ENCODE results near the gene MLKL. TPM values are rescaled to one million over a fixed set of nuclear protein-coding genes. Genes with fewer than 3 reads are reported as not detected.

MLKL gene
- total RNA-seq, 4 donors from 2014 or later, result 1.2 to 4.6 (median 2.9) TPM

GRCh38 chr16:74738816-74739215 lies 38.2 kb upstream of the MLKL start:
- Histone ChIP-seq H3K27ac (no peak overlapping the region), H3K9me3 (no peaks in the 10 kb centered on the region), H3K27me3 (peaks cover 0 to 3% (median 3%) of the 10 kb centered on the region in 3 donors), H3K4me3 (no peak overlapping the region), H3K36me3 (no peaks in the 10 kb centered on the region), H3K4me1 (no peaks in the 10 kb centered on the region)
- DNase-seq (no peak), ATAC-seq (no peak)
- in situ Hi-C loops (cut with MboI; ENCODE audit: low sequenced_read_pairs in 4 of 4), result no loop called here
- intact Hi-C loops (cut with DNase I; ENCODE audit: low total_unique reads), result no loop called here
- TF ChIP-seq CTCF (IDR thresholded peaks at IDR 0.05 in 4 of 5, conservative IDR thresholded peaks at IDR 0.05 in 1 of 5) (no peak), POLR2A (IDR thresholded peaks at IDR 0.05) (no peak)

- no peak for TF ChIP-seq POLR2A (IDR thresholded peaks at IDR 0.05)
- TF ChIP-seq CTCF (IDR thresholded peaks at IDR 0.05 in 4 of 5, conservative IDR thresholded peaks at IDR 0.05 in 1 of 5), result no peak
- intact Hi-C loops (cut with DNase I; ENCODE audit: low total_unique reads), result no loop called here
- H3K36me3 ChIP-seq, result no peaks in the 10 kb centered on the region
- H3K27me3 ChIP-seq, result peaks cover 0 to 3% (median 0%) of the 10 kb centered on the region in 3 donors
- no peak overlapping the region for H3K27ac ChIP-seq
- no peak overlapping the region for H3K4me3 ChIP-seq
- no peaks in the 10 kb centered on the region for H3K9me3 ChIP-seq
- H3K4me1 ChIP-seq, result no peaks in the 10 kb centered on the region
- ATAC-seq, result no peak
- DNase-seq, result no peak
- in situ Hi-C loops (cut with MboI; ENCODE audit: low sequenced_read_pairs in 4 of 4), result no loop called here
These were observed 37.5 kb upstream of the MLKL start for GRCh38 chr16:74738113-74738541.

- peaks cover 0 to 3% (median 0%) of the 10 kb centered on the region in 3 donors for H3K27me3 ChIP-seq
- TF ChIP-seq CTCF (IDR thresholded peaks at IDR 0.05 in 4 of 5, conservative IDR thresholded peaks at IDR 0.05 in 1 of 5) (no peak), POLR2A (IDR thresholded peaks at IDR 0.05) (no peak)
- intact Hi-C loops (cut with DNase I; ENCODE audit: low total_unique reads) (no loop called here), in situ Hi-C loops (cut with MboI; ENCODE audit: low sequenced_read_pairs in 4 of 4) (no loop called here)
- no peaks in the 10 kb centered on the region for H3K4me1 ChIP-seq
- H3K4me3 ChIP-seq, result no peak overlapping the region
- no peaks in the 10 kb centered on the region for H3K9me3 ChIP-seq
- no peaks in the 10 kb centered on the region for H3K36me3 ChIP-seq
- no peak for ATAC-seq
- H3K27ac ChIP-seq, result no peak overlapping the region
- DNase-seq, result no peak
These were observed 36.9 kb upstream of the MLKL start for GRCh38 chr16:74737521-74737920.

- TF ChIP-seq POLR2A (IDR thresholded peaks at IDR 0.05), result no peak
- Histone ChIP-seq H3K36me3 (no peaks in the 10 kb centered on the region), H3K4me1 (no peaks in the 10 kb centered on the region), H3K27me3 (peaks cover 0 to 3% (median 0%) of the 10 kb centered on the region in 3 donors), H3K27ac (no peak overlapping the region), H3K9me3 (no peaks in the 10 kb centered on the region), H3K4me3 (no peak overlapping the region)
- no peak for ATAC-seq
- no peak for DNase-seq
- in situ Hi-C loops (cut with MboI; ENCODE audit: low sequenced_read_pairs in 4 of 4), result no loop called here
- intact Hi-C loops (cut with DNase I; ENCODE audit: low total_unique reads), result no loop called here
These were observed 36.0 kb upstream of the MLKL start for GRCh38 chr16:74736531-74737157.

- ATAC-seq (no peak), DNase-seq (no peak)
- Histone ChIP-seq H3K4me1 (no peaks in the 10 kb centered on the region), H3K27ac (no peak overlapping the region), H3K4me3 (no peak overlapping the region), H3K36me3 (no peaks in the 10 kb centered on the region), H3K27me3 (peaks cover 0 to 3% (median 0%) of the 10 kb centered on the region in 3 donors), H3K9me3 (no peaks in the 10 kb centered on the region)
- intact Hi-C loops (cut with DNase I; ENCODE audit: low total_unique reads), result no loop called here
- in situ Hi-C loops (cut with MboI; ENCODE audit: low sequenced_read_pairs in 4 of 4), result no loop called here
- no peak for TF ChIP-seq CTCF (IDR thresholded peaks at IDR 0.05 in 4 of 5, conservative IDR thresholded peaks at IDR 0.05 in 1 of 5)
These were observed 34.9 kb upstream of the MLKL start for GRCh38 chr16:74735554-74735953.
